HG03378 (cell line): ENCODE data around the gene SPRN.
"Not testable (repeated sequence)": the region's sequence is repeated elsewhere in the genome, so short reads cannot be mapped to it uniquely, and the experiment has no call there.

ENCODE experiments used
- ATAC-seq: cut with Tn5 transposase; IDR thresholded peaks from one replicate; pipeline ENCODE4 v1.9.1; 2021; ENCODE audit warnings: mild to moderate bottlenecking, moderate library complexity; ENCODE audit not compliant: unreplicated experiment

SPRN gene

DNA sequence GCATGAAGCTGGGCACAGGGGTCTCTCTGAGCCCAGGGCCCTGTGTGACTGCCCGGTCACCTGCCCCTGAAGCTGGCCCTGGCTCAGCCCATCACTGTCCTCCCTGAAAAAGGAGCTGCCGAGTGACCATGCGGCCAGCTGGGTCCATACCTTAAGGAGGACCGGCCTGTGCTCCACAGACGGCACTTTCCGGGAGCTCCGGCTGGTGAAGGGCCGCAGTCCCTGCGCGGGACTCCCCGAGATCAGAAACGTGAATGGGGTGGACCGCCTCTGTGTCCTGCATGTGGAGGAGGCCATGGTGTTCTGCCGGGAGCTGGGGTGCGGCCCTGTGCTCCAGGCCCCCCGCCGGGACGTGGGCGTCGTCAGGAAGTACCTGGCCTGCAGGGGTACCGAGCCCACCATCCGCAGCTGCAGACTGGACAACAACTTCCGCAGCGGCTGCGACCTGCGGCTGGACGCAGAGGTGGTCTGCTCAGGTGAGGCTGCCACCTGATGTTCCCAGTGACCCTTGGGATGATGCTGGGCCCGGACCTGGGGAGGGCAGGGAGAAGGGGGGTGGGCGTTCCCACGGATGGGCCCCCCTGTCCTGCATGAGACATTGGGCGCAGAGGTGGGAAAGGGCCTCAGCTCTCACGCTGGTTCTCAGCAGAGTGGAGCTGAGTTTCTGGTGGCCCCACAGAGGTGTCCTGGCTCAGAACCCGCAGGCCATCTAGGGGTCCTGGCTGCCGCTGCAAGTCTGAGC, 32.8 kb upstream of the SPRN start:
- no peak for ATAC-seq

- no peak for ATAC-seq
These were observed 31.9 kb upstream of the SPRN start for GRCh38 chr10:133456041-133456951.

DNA sequence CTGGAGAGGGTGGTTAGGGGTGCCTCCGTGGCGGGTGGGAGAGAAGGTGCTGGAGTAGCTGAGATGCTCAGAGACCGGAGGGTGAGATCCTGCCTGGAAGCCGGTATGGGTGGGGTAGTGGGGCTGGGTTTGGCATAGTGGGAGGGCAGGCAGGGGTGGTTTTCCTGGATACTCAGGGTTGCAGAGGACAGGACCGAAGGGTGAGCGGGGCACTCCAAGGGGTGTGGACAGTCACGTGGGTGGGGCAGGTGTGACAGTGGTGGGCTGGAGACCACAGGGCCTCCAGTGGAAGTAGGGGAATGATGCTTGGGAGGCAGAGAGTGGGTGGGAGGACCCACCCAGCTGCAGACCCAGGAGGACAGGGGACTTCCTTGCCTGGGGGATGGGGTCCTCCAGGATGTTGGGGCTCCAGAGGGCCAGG, 31.2 kb upstream of the SPRN start:
- ATAC-seq: no peak

DNA sequence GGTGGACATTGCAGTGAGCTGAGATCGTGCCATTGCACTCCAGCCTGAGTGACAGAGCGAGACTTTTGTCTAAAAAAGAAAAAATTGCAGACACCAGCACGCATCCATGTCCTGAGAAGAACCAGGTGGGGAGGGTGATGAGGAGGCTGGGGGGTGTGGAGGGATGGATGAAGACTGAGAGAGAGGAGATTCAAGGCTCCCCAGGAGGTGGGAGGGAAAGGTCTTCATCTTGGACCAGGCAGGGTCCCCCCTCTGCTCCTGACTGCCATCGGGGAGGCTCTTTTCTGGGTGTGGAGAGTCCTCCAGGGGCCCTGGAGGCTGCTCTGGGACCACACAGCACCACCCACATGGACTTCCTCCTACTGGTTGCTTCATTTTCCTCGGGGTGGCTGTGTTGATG, 30.8 kb upstream of the SPRN start:
- ATAC-seq: no peak

GRCh38 chr10:133454204-133454893, 29.9 kb upstream of the SPRN start:
- ATAC-seq: no peak

DNA sequence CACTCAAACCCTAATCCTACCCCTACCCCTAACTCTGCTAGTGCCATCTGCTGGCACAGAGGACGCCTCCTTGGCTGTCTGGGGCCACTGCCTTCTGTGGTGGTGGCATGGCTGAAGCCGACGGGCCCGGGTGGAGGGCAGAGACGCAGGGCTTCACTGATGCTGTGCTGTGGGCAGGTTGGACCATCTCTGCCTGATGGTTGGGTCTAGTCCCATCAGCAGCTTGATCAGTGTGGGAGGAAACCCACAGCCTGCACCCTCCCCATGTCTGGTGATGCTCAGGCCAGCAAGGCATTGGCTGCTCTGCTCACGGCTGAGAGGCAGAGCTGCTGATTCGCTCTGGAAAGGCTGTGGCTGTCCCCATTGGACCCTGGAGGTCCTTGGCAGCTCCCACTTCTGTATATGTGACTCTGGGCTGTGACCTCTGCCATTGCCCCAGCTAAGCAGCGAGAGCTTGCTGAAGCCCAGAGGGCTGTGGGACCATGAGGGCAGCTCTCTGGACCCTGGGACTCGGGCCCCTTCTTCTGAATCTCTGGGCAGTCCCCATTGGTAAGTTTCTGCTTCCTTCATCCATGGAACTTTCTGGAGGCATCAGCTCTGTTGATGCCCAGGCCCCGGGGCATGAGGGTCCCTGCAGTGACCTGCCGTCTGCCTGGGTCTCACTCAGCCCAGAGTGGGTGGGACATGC, 29.2 kb upstream of the SPRN start, which contains the start of gene SCART1:
TSS of gene SCART1 (plus strand) at position 430 of the 688 bp plus-strand sequence. CDS start at position 483, 53 bp downstream.
- no peak for ATAC-seq

GRCh38 chr10:133452453-133452852, 28.0 kb upstream of the SPRN start:
- ATAC-seq: no peak

DNA sequence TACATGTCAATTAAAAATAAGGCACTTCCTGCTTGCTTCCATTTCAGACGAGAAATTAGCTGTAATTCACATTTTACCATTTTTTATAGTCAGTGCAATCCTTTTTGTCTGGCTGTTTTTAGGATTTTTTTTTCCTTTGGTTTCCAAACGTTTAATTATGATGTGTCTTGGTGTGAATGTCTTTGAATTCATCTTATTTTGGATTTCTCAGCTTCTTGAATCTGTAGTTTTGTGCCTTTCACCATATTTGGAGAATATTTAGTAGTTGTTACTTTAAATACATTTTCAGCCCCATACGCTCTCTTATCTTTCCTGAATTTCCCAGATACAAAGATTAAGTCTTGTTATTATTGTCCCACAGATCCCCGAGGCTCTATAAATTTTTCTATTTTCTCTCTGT, 26.9 kb upstream of the SPRN start:
- no peak for ATAC-seq

GRCh38 chr10:133448120-133448519, 23.7 kb upstream of the SPRN start:
- no peak for ATAC-seq

- no peak for ATAC-seq
These were observed 22.6 kb upstream of the SPRN start for GRCh38 chr10:133446979-133447378.

DNA sequence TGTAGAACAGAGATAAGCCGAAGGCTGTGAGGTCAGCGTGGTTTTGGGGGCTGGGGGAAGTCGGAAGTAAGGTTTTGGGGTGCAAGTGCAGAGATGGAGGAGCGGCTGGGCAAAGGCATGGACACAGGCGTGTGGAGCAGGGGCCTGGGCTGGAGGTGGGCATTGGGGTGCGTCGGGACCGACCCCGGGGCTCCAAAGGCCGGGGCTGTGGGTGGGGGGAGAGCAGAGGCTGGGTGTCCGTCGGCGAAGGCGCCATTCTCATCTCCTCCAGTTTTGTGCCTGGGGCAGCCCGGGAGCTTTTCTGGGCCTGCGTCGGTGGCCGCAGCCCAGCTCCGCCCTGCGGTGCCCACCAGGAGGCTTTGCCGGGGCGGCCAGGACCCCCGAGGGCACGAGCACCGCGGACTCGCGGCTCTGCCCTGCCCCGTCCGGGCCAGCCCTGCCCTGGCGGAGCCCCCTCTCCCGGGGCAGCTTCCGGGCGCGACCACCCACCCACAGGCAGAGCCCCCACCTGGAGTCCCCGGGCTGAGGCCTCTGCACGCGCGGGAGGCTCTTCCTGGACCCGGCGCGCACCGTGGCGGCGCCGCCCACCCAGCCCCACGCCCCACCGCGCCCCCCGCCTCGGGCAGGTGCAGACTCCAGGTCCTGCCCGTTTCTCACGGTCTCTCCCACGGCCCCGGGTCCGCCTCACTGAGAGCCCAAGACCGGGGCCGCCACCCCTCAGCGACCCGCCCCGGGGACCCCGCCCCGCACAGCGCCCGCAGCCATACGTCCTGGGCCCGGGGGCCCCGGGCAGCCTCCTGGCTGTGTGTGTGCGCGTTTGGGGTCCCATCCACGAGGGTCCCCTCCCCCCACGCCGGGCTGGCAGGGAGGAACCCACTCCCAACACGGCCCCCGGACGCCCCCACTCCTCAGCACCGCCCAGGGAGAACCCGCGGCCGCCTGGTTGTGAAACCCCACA, 21.6 kb upstream of the SPRN start:
- no peak for ATAC-seq

GRCh38 chr10:133445268-133445732, 20.9 kb upstream of the SPRN start:
- no peak for ATAC-seq

- no peak for ATAC-seq
These were observed 20.2 kb upstream of the SPRN start for GRCh38 chr10:133444342-133445267.

DNA sequence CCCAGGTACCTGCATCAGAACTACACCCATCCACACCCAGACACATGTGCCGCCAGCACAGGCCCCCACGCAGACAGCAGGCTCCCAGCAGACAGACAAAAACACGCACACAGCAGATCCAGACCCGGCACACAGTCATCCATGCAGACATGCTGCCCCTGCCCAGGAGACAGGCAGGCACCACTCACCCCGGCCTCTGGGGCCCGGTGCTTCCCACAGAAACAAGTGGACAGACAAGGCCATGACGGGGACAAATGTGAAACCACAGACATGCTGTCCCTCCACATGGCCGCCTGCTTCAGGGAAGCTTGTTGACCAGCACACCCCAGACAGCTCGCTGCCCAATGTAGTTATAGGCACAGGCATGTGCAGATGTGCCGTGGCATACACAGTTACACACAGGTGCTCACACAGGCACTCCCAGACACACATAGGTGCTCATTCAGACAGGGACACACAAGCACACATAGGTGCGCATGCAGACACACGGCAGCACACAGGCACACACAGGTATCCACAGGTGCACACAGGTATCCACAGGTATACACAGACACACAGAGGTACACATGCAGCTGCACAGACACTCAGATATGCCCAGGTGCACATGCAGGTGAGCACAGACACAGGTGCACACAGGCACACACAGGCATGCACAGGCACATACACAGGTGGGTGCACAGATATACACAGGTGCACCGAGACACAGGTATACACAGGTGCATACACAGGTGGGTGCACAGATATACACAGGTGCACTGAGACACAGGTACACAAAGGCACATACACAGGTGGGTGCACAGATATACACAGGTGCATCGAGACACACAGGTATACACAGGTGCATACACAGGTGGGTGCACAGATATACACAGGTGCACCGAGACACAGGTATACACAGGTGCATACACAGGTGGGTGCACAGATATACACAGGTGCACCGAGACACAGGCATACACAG, 18.8 kb upstream of the SPRN start:
- no peak for ATAC-seq

DNA sequence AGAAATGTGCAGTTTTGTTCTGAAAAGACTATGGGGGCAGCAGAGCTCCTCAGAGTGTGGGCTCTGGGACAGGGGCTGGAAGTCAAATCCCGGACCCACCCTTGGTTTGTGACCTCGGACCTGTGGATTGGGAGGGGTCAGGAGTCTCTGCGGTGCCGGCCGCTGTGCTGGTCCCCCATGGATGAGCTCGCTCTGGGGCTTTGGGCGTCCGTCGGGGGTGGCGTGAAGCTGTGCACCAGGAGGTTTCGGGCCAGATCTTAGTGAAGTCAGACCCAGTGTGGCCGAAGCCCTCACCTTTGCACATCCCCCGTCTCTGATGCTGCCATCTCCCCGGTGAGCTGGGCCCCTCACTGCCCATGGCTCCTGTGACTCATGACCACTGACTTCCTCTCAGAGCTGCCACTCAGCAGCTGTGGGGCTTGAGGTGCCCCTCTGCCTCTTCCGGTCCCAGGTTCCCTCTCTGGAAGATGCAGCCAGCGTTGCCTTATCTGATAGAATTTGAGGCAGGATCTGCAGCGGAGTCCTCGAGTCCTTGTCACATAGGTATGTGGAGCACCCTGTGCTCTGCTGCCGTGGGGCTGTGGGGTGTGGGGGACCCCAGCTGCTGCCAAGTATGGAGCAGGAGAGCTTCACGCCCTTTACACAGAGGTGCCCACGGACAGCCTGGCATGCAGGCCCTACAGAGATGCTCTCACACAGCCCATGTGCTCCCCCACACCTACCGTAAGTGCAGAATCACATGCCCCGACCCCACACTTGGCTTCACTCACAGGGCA, 18.0 kb upstream of the SPRN start:
- no peak for ATAC-seq

- no peak for ATAC-seq
These were observed 17.4 kb upstream of the SPRN start for GRCh38 chr10:133441780-133442179.

DNA sequence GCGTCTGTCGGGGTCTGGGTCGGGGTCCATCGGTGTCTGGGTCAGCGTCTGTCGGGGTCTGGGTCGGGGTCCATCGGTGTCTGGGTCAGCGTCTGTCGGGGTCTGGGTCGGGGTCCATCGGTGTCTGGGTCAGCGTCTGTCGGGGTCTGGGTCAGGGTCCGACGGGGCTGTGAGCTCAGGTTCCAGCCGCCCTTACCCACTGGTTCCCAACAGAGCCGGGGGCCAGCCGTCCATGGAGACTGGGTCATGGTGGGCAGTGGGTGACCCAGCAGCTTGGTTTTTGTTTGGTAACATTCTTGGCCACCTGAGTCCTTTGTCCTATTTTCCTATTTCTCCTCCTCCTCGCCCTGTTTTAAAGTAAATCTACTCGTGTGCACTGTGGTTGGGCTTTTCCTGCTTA, 16.9 kb upstream of the SPRN start:
- not testable (repeated sequence) for ATAC-seq
